ENCODE results near the gene AKT2. TPM values are rescaled to one million over a fixed set of nuclear protein-coding genes. Genes with fewer than 3 reads are reported as not detected.

AKT2 gene
- total and polyA plus RNA-seq, 12 donors = 56.7 to 147 (median 123) TPM

- Histone ChIP-seq H3K9me3 (no peaks in the 10 kb centered on the region), H3K36me3 (peaks cover 0 to 37% (median 3%) of the 10 kb centered on the region in 9 donors), H3K27ac (peak overlapping the region in 1 of 10 donors; percentile 6), H3K27me3 (no peaks in the 10 kb centered on the region), H3K4me1 (peaks cover 0 to 17% (median 0%) of the 10 kb centered on the region in 9 donors), H3K4me3 (no peak overlapping the region)
- TF ChIP-seq, protein P1, sequence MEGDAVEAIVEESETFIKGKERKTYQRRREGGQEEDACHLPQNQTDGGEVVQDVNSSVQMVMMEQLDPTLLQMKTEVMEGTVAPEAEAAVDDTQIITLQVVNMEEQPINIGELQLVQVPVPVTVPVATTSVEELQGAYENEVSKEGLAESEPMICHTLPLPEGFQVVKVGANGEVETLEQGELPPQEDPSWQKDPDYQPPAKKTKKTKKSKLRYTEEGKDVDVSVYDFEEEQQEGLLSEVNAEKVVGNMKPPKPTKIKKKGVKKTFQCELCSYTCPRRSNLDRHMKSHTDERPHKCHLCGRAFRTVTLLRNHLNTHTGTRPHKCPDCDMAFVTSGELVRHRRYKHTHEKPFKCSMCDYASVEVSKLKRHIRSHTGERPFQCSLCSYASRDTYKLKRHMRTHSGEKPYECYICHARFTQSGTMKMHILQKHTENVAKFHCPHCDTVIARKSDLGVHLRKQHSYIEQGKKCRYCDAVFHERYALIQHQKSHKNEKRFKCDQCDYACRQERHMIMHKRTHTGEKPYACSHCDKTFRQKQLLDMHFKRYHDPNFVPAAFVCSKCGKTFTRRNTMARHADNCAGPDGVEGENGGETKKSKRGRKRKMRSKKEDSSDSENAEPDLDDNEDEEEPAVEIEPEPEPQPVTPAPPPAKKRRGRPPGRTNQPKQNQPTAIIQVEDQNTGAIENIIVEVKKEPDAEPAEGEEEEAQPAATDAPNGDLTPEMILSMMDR (IDR thresholded peaks at IDR 0.05) = no peak
- WGBS, 2 donors = 64 to 72% methylated on average over 5 of the region's 5 CpGs
- DNase-seq (no peak), ATAC-seq (peak in 5 of 8 donors; percentile 21 to 37 (median 34))
- intact Hi-C loops (cut with DNase I) = loop anchor here in 1 of 10 donors (10.0 kb wide), 1 partner anchor 209 kb away; no protein-coding TSS in a partner anchor
Observed at GRCh38 chr19:40315812-40316470, 30.8 kb upstream of the AKT2 start.

DNA sequence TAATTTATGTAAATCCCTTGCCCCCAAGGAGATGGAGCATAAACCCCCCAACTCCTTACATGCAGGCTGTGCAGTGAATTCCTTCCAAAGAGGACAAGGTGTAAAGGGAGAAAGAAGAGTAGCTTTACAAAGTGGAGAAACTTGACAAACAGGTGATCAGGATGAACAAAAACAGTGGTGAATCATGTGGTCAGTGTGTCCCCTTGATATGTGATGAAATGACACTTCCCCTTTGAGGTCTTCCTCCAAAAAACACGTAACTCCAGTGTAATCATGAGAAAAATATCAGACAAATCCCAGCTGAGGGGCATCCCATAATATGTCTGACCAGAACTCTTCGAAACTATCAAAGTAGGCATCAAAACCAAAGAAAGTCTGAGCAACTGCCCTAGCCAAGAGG, 29.5 kb upstream of the AKT2 start:
- Histone ChIP-seq H3K27me3 (no peaks in the 10 kb centered on the region), H3K27ac (no peak overlapping the region), H3K4me1 (peaks cover 0 to 11% (median 0%) of the 10 kb centered on the region in 9 donors), H3K4me3 (no peak overlapping the region), H3K9me3 (no peaks in the 10 kb centered on the region), H3K36me3 (peaks cover 0 to 24% (median 0%) of the 10 kb centered on the region in 9 donors)
- DNase-seq (no peak), ATAC-seq (no peak)
- WGBS, 2 donors = 85 to 86% methylated on average over 2 of the region's 2 CpGs
- TF ChIP-seq, protein P1 (IDR thresholded peaks at IDR 0.05) = no peak
- intact Hi-C loops (cut with DNase I) = loop anchor here in 1 of 10 donors (10.0 kb wide), 1 partner anchor 210 kb away; no protein-coding TSS in a partner anchor

- ATAC-seq (no peak), DNase-seq (no peak)
- TF ChIP-seq, protein P1 (IDR thresholded peaks at IDR 0.05) = no peak
- Histone ChIP-seq H3K36me3 (peaks cover 0 to 14% (median 0%) of the 10 kb centered on the region in 9 donors), H3K27me3 (no peaks in the 10 kb centered on the region), H3K27ac (no peak overlapping the region), H3K9me3 (no peaks in the 10 kb centered on the region), H3K4me1 (peaks cover 0 to 11% (median 0%) of the 10 kb centered on the region in 9 donors), H3K4me3 (no peak overlapping the region)
- 90 to 91% methylated on average over 9 of the region's 9 CpGs for WGBS, 2 donors
- intact Hi-C loops (cut with DNase I) = loop anchor here in 1 of 10 donors (10.0 kb wide), 1 partner anchor 211 kb away; no protein-coding TSS in a partner anchor
Observed at GRCh38 chr19:40313229-40313983, 28.3 kb upstream of the AKT2 start.

DNA sequence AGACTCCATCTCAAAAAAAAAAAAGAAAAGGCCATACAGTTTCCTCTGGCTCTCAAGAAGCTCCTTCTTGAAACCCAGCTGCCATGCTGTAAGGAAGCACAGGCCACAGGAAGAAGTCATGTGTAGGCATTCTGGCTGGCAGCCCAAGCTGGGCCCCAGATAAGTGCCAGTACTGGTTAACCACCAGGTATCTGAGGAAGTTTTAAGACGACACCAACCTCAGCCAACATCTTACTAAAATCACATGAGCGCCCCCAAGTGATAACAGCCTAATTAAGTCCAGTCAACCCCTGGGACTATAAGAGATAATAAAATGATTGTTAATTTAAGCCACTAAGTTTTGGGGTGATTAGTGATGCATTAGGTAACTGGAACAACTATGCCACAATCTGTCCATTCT, 27.4 kb upstream of the AKT2 start:
- intact Hi-C loops (cut with DNase I) = loop anchor here in 1 of 10 donors (10.0 kb wide), 1 partner anchor 212 kb away; no protein-coding TSS in a partner anchor
- TF ChIP-seq, protein P1 (IDR thresholded peaks at IDR 0.05) = no peak

More for the DNA sequence above, 27.4 kb upstream of the AKT2 start:
- Histone ChIP-seq H3K9me3 (no peaks in the 10 kb centered on the region), H3K27ac (no peak overlapping the region), H3K4me3 (no peak overlapping the region), H3K27me3 (no peaks in the 10 kb centered on the region), H3K4me1 (peaks cover 0 to 11% (median 0%) of the 10 kb centered on the region in 9 donors), H3K36me3 (peaks cover 0 to 10% (median 0%) of the 10 kb centered on the region in 9 donors)
- ATAC-seq (no peak), DNase-seq (no peak)
- 48% methylated on average over 2 of the region's 2 CpGs for WGBS, 2 donors

All from heart right ventricle (tissue), 16 donors.